HEK293 (cell line): ENCODE measurements around the gene CEP104.

Experiments
- CTCF ChIA-PET: fragments of 350-600 bp; formaldehyde crosslinking; extraction: SDS; loops from one replicate; lab custom pipeline; 2021; ENCODE audit warnings: antibody characterized with exemption; lab: Yijun Ruan, JAX
- POLR2A ChIA-PET: fragments of 300-600 bp; formaldehyde crosslinking; extraction: SDS; loops from one replicate; lab custom pipeline; 2020; ENCODE audit warnings: antibody characterized with exemption, inconsistent platforms; lab: Yijun Ruan, JAX
- H3K27ac ChIP-seq: fragments of 200-500 bp; sonication (Bioruptor generic); 2 replicates; pipeline ENCODE4 v1.5.1; 2014; ENCODE audit warnings: low read depth, low read length, control low read depth, inconsistent platforms; ENCODE audit errors: extremely low read depth
- H3K36me3 ChIP-seq, 2 experiments: fragments of 200-500 bp in 1 of 2; sonication (Bioruptor generic) in 1 of 2; 1 replicate in 1 of 2; 2 replicates in 1 of 2; pipeline ENCODE4 v1.5.1; 2014 to 2017; ENCODE audit warnings: inconsistent platforms in 2 of 2, low read length in 2 of 2; ENCODE audit not compliant: control insufficient read depth in 2 of 2, insufficient read depth in 1 of 2
- H3K4me1 ChIP-seq: fragments of 200-500 bp; sonication (Bioruptor generic); 2 replicates; pipeline ENCODE4 v1.5.1; 2014; ENCODE audit warnings: mild to moderate bottlenecking, low read length, inconsistent platforms; ENCODE audit not compliant: control insufficient read depth, insufficient read depth
- H3K4me3 ChIP-seq: 2 replicates; pipeline ENCODE4 v1.5.1; 2011; ENCODE audit warnings: low read depth, mild to moderate bottlenecking, control low read depth, low read length, moderate library complexity
- H3K9me3 ChIP-seq: fragments of 200-500 bp; sonication (Bioruptor generic); 2 replicates; pipeline ENCODE4 v1.5.1; 2014; ENCODE audit warnings: low read depth, low read length, inconsistent platforms; ENCODE audit not compliant: control insufficient read depth, insufficient read depth
- GLIS2 ChIP-seq: fragments of 450-650 bp; formaldehyde crosslinking; IDR thresholded peaks from 2 replicates; pipeline ENCODE4 v1.5.1; 2016; ENCODE audit warnings: missing biosample characterization, missing genetic modification characterization
- KLF7 ChIP-seq: fragments of 450-650 bp; formaldehyde crosslinking; IDR thresholded peaks from 2 replicates; pipeline ENCODE4 v1.5.1; 2016; ENCODE audit warnings: missing biosample characterization, missing genetic modification characterization, borderline replicate concordance
- SCRT2 ChIP-seq: fragments of 450-650 bp; formaldehyde crosslinking; IDR thresholded peaks from 2 replicates; pipeline ENCODE4 v1.5.1; 2016; ENCODE audit warnings: missing biosample characterization, missing genetic modification characterization
- SP2 ChIP-seq: fragments of 450-650 bp; formaldehyde crosslinking; IDR thresholded peaks from 2 replicates; pipeline ENCODE4 v1.5.1; 2016; ENCODE audit warnings: missing biosample characterization, missing genetic modification characterization
- SP3 ChIP-seq: fragments of 450-650 bp; formaldehyde crosslinking; IDR thresholded peaks from 2 replicates; pipeline ENCODE4 v1.5.1; 2016; ENCODE audit warnings: missing biosample characterization, missing genetic modification characterization
- TRIM28 ChIP-seq: IDR thresholded peaks from 2 replicates; pipeline ENCODE4 v1.6.1; 2011; ENCODE audit warnings: low read length, control low read depth, borderline replicate concordance
- ZFP37 ChIP-seq: fragments of 450-650 bp; formaldehyde crosslinking; IDR thresholded peaks from 2 replicates; pipeline ENCODE4 v1.5.1; 2016; ENCODE audit warnings: missing biosample characterization, missing genetic modification characterization
- ZNF169 ChIP-seq: fragments of 450-650 bp; formaldehyde crosslinking; IDR thresholded peaks from 2 replicates; pipeline ENCODE4 v1.5.1; 2016; ENCODE audit warnings: missing biosample characterization, missing genetic modification characterization
- ZNF24 ChIP-seq: fragments of 450-650 bp; formaldehyde crosslinking; IDR thresholded peaks from 2 replicates; pipeline ENCODE4 v1.5.1; 2016; ENCODE audit warnings: missing biosample characterization, missing genetic modification characterization
- ZNF302 ChIP-seq: fragments of 450-650 bp; formaldehyde crosslinking; IDR thresholded peaks from 2 replicates; pipeline ENCODE4 v1.5.1; 2016; ENCODE audit warnings: missing biosample characterization, missing genetic modification characterization, low read depth
- ZNF354C ChIP-seq: fragments of 450-650 bp; formaldehyde crosslinking; IDR thresholded peaks from 2 replicates; pipeline ENCODE4 v1.5.1; 2016; ENCODE audit warnings: missing biosample characterization, missing genetic modification characterization, low read depth, borderline replicate concordance
- ZNF366 ChIP-seq: fragments of 450-650 bp; formaldehyde crosslinking; conservative IDR thresholded peaks from 2 replicates; pipeline ENCODE4 v1.5.1; 2016; ENCODE audit warnings: missing biosample characterization, missing genetic modification characterization
- ZNF37A ChIP-seq: fragments of 450-650 bp; IDR thresholded peaks from 2 replicates; pipeline ENCODE4 v1.5.1; 2018; ENCODE audit warnings: missing biosample characterization, missing genetic modification characterization
- ZNF449 ChIP-seq: fragments of 450-650 bp; formaldehyde crosslinking; IDR thresholded peaks from 2 replicates; pipeline ENCODE4 v1.5.1; 2017; ENCODE audit warnings: missing biosample characterization, mild to moderate bottlenecking, missing genetic modification characterization, moderate library complexity
- ZNF561 ChIP-seq: fragments of 450-650 bp; IDR thresholded peaks from 2 replicates; pipeline ENCODE4 v1.5.1; 2018; ENCODE audit warnings: missing biosample characterization, missing genetic modification characterization, borderline replicate concordance
- ZNF660 ChIP-seq: fragments of 450-650 bp; IDR thresholded peaks from 2 replicates; pipeline ENCODE4 v1.5.1; 2018; ENCODE audit warnings: missing biosample characterization, mild to moderate bottlenecking, missing genetic modification characterization
- ZNF677 ChIP-seq: fragments of 450-650 bp; IDR thresholded peaks from 2 replicates; pipeline ENCODE4 v1.5.0; 2018; ENCODE audit warnings: missing biosample characterization, mild to moderate bottlenecking, missing genetic modification characterization, moderate library complexity
- ZNF776 ChIP-seq: fragments of 450-650 bp; formaldehyde crosslinking; IDR thresholded peaks from 2 replicates; pipeline ENCODE4 v1.5.0; 2017; ENCODE audit warnings: missing biosample characterization, missing genetic modification characterization, borderline replicate concordance
- ZNF837 ChIP-seq: fragments of 450-650 bp; formaldehyde crosslinking; IDR thresholded peaks from 2 replicates; pipeline ENCODE4 v1.5.1; 2016; ENCODE audit warnings: missing biosample characterization, missing genetic modification characterization
- ZSCAN5A ChIP-seq: fragments of 450-650 bp; formaldehyde crosslinking; IDR thresholded peaks from 2 replicates; pipeline ENCODE4 v1.5.1; 2016; ENCODE audit warnings: missing biosample characterization, missing genetic modification characterization
- TF ChIP-seq, protein P1 (sequence below): fragments of 450-650 bp; formaldehyde crosslinking; IDR thresholded peaks from 2 replicates; pipeline ENCODE4 v1.5.1; 2016; ENCODE audit warnings: missing biosample characterization, missing genetic modification characterization

Gene CEP104

GRCh38 chr1:3838788-3839187 is 18.2 kb downstream of the CEP104 start:
- TF ChIP-seq ZNF366 (tag by site-specific recombination) (no peak), ZSCAN5A (tag by site-specific recombination) (no peak), ZNF24 (no peak)
- TF ChIP-seq, protein P1, sequence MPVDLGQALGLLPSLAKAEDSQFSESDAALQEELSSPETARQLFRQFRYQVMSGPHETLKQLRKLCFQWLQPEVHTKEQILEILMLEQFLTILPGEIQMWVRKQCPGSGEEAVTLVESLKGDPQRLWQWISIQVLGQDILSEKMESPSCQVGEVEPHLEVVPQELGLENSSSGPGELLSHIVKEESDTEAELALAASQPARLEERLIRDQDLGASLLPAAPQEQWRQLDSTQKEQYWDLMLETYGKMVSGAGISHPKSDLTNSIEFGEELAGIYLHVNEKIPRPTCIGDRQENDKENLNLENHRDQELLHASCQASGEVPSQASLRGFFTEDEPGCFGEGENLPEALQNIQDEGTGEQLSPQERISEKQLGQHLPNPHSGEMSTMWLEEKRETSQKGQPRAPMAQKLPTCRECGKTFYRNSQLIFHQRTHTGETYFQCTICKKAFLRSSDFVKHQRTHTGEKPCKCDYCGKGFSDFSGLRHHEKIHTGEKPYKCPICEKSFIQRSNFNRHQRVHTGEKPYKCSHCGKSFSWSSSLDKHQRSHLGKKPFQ (tag by site-specific recombination), result no peak
- ChIA-PET CTCF (interaction anchor here (1.4 kb wide), 1 partner anchor 10 kb away, joined by 3 read pairs; no protein-coding TSS in a partner anchor), POLR2A (interaction anchor here (1.0 kb wide), 1 partner anchor 18 kb away, joined by 3 read pairs; the partner anchor contains the start of genes CEP104 and DFFB)
- Histone ChIP-seq H3K4me1 (no peaks in the 10 kb centered on the region), H3K36me3 (peaks cover 28 to 93% of the 10 kb centered on the region in 2 experiments), H3K9me3 (no peaks in the 10 kb centered on the region), H3K4me3 (no peak overlapping the region), H3K27ac (no peak overlapping the region)

GRCh38 chr1:3837685-3838084 is 19.3 kb downstream of the CEP104 start:
- CTCF ChIA-PET, result interaction anchor here (1.4 kb wide), 1 partner anchor 9 kb away, joined by 3 read pairs; no protein-coding TSS in a partner anchor
- no peak overlapping the region for H3K27ac ChIP-seq
- no peak for TF ChIP-seq ZNF837 (tag by site-specific recombination)
- TF ChIP-seq ZNF677, result no peak
- TF ChIP-seq GLIS2 (tag by site-specific recombination), result no peak
- TF ChIP-seq ZNF660 (tag by site-specific recombination), result no peak
- no peak for TF ChIP-seq ZNF561 (tag by site-specific recombination)
- no peak for TF ChIP-seq SP2 (tag by site-specific recombination)
- no peak for TF ChIP-seq ZNF354C (tag by site-specific recombination)
- TF ChIP-seq ZFP37 (tag by site-specific recombination), result no peak
- no peak for TF ChIP-seq SP3 (tag by site-specific recombination)
- no peak for TF ChIP-seq ZNF37A (tag by site-specific recombination)
- no peak for TF ChIP-seq ZNF776 (tag by site-specific recombination)
- TF ChIP-seq ZNF302 (tag by site-specific recombination), result no peak
- no peak for TF ChIP-seq SCRT2
- TF ChIP-seq KLF7, result no peak
- TF ChIP-seq ZNF449 (tag by site-specific recombination), result no peak
- TF ChIP-seq TRIM28, result no peak
- TF ChIP-seq ZNF169, result no peak
- TF ChIP-seq, all 188 proteins: peak for 0
- Histone ChIP-seq H3K36me3 (peaks cover 35 to 91% of the 10 kb centered on the region in 2 experiments), H3K4me3 (no peak overlapping the region), H3K9me3 (no peaks in the 10 kb centered on the region), H3K4me1 (no peaks in the 10 kb centered on the region)
- POLR2A ChIA-PET, result no interaction called here
